Purkinje cell (primary cell): ENCODE results near the gene KRTAP1-4. TPM values are rescaled to one million over a fixed set of nuclear protein-coding genes. Genes with fewer than 3 reads are reported as not detected.

ENCODE experiments used
- polyA plus RNA-seq: library from polyadenylated mRNA; unstranded; fragments of >200 nt; fragmentation: Nextera tagmentation; gene quantifications from 2 replicates; pipeline ENCODE4 v1.2.1, GENCODE V29; 2014

Gene KRTAP1-4, protein sequence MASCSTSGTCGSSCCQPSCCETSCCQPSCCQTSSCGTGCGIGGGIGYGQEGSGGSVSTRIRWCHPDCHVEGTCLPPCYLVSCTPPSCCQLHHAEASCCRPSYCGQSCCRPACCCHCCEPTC
- polyA plus RNA-seq: not detected in 2 replicates

DNA sequence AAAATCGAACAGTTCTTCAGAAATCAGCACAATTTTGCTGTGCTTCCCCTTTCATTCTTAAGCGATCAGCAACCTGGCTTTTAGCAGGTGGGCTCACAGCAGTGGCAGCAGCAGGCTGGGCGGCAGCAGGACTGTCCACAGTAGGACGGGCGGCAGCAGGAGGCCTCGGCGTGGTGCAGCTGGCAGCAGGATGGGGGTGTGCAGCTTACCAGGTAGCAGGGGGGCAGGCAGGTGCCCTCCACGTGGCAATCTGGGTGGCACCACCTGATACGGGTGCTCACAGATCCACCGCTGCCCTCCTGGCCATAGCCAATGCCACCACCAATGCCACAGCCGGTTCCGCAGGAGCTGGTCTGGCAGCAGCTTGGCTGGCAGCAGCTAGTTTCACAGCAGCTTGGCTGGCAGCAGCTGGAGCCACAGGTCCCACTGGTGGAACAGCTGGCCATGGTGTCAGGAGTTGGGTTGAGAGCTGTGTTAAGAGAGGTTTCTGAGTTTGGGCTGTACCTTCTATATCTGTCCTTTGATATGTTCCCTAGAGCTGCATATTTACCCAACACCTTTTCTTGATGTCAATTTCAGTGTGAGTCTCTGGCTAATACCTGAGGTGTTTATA, at the start of gene KRTAP1-4:
Gene KRTAP1-4, minus strand, starts transcription at position 563 of the 613 bp plus-strand sequence. Its CDS starts 117 bp downstream, at position 446.

DNA sequence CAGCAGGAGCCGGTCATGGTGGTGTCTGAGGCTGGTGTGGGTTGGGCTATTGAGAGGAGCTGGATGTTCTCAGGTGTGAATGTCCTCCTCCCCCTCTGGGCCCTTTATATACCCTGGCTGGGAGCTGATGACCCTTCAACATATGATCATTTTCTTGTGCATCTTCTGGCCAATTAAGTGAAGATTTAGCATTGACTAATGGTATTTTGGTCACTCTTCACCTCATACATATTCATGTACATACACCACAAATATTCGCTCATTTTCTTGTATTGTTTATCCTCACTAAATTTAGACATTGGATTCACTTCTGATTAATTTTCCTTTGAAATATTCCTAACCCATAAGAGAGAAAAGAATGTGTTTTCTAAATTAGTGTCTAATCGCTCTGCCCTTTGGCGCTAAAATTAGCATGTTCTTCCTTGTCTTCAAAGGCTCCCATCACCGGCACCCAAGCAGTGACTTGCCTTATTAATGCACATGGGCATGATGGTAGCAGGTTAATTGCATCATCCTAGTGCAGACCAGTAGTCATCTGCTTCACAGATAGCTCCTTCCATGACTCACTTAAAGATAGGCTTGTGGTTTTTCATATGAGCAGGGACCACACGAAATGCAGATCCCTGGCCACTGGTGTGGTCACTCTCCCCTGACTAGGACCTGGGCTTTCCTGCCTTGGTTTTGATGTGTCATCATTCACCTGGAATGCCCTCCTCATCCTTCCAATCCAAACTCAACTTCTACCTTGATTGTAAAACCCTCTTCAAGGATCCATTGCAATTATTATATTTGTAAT, 36.0 kb upstream of the KRTAP1-4 start, which contains the start of gene KRTAP2-4:
Gene KRTAP2-4, minus strand, starts transcription at position 51 of the 796 bp plus-strand sequence. Its CDS starts 34 bp downstream, at position 17.

DNA sequence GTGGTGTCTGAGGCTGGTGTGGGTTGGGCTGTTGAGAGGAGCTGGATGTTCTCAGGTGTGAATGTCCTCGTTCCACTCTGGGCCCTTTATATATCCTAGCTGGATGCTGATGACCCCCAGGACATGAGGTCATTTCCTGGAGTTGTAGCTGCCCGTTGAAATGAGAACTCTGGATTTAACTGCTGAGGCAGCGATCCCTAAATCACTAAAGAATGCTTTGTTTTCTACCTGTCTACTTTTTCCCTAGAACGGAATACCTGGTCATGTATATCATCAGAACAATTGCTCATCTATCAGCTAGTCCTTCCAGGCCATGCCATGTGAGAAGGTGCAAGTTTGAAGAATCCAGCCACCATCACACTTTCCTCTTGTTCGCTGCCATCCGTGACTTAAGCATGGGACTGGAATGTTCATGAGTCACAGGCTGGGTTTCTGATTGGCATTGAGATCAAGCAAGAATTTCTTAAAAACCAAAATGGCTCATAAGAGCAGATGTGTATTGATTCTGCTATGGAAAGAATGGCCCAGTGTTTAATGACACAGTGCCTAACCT, 30.1 kb upstream of the KRTAP1-4 start, which contains the start of gene KRTAP2-3:
Gene KRTAP2-3, minus strand, starts transcription at position 63 of the 553 bp plus-strand sequence. CDS start 64 bp downstream, outside the sequence.

DNA sequence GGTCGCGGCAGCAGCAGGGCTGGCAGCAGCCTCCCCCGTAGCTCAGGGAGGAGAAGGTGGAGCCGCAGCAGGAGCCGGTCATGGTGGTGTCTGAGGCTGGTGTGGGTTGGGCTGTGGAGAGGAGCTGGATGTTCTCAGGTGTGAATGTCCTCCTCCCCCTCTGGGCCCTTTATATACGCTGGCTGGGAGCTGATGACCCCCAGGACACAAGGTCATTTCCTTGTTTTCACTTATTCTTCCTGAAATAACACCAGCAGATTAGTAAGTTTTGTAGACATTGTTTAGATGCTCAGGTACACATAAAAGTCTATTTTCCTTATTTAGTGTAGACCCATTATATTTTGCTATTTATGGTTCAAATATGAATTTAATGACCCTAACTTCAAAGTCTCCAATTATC, 25.1 kb upstream of the KRTAP1-4 start, which contains the start of gene KRTAP2-2:
Gene KRTAP2-2, minus strand, starts transcription at position 101 of the 400 bp plus-strand sequence. Its CDS starts 19 bp downstream, at position 82.

DNA sequence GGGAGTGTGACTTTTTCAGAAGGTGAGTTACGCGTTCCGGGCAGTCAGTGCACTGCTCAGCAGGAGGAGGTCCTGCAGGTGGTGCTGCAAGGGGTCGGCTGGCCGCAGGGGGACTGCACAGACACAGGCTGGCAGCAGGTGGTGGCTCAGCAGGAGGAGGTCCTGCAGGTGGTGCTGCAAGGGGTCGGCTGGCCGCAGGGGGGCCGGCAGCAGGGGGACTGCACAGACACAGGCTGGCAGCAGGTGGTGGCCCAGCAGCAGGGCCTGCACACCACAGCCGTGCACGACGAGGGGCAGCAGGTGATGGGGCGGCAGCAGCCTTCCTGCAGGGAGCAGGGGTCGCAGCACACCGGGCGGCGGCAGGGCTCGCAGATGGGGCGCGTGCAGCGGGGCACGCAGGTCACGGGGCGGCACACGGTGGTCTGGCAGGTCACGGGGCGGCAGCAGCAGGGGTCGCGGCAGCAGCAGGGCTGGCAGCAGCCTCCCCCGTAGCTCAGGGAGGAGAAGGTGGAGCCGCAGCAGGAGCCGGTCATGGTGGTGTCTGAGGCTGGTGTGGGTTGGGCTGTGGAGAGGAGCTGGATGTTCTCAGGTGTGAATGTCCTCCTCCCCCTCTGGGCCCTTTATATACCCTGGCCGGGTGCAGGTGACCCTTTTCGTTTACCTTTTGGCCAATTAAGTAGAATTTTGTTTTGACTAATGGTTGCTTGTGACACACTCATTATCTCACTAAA, 16.9 kb upstream of the KRTAP1-4 start, which contains the start of gene KRTAP2-1:
Gene KRTAP2-1, minus strand, starts transcription at position 582 of the 731 bp plus-strand sequence. Its CDS starts 49 bp downstream, at position 533.

DNA sequence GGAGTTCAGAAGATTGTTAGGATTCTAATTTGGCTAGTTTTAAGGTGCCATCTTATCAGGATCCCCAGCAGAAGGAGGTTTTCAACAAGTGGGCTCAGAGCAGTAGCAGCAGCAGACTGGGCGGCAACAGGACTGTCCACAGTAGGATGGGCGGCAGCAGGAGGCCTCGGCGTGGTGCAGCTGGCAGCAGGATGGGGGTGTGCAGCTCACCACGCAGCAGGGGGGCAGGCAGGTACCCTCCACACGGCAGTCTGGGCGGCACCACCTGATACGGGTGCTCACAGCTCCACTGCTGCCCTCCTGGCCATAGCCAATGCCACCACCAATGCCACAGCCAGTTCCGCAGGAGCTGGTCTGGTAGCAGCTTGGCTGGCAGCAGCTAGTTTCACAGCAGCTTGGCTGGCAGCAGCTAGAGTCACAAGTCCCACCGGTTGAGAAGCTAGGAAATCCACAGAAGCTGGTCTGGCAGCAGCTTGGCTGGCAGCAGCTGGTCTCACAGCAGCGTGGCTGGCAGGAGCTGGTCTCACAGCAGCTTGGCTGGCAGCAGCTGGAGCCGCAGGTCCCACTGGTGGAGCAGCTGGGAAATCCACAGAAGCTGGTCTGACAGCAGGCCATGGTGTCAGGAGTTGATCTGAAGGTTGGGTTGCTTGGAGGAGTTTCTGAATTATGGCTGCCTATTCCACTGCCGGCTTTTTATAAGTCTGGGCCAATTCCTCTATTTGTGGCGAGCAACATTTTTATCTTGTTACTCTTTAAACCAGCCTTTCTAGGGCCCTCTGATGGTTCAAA, 11.0 kb upstream of the KRTAP1-4 start, which contains the start of gene KRTAP1-1:
Gene KRTAP1-1, minus strand, starts transcription at position 668 of the 789 bp plus-strand sequence. Its CDS starts 53 bp downstream, at position 615.

DNA sequence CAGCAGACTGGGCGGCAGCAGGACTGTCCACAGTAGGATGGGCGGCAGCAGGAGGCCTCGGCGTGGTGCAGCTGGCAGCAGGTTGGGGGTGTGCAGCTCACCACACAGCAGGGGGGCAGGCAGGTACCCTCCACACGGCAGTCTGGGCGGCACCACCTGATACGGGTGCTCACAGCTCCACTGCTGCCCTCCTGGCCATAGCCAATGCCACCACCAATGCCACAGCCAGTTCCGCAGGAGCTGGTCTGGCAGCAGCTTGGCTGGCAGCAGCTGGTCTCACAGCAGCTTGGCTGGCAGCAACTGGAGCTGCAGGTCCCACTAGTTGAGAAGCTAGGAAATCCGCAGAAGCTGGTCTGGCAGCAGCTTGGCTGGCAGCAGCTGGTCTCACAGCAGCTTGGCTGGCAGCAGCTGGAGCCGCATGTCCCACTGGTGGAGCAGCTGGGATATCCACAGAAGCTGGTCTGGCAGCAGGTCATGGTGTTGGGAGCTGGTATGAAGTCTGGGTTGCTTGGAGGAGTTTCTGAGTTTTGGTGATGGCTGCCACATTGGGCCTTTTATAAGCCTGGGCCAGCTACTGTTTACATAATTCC, 4.4 kb upstream of the KRTAP1-4 start, which contains the start of gene KRTAP1-3:
Gene KRTAP1-3, minus strand, starts transcription at position 529 of the 590 bp plus-strand sequence. Its CDS starts 53 bp downstream, at position 476.

DNA sequence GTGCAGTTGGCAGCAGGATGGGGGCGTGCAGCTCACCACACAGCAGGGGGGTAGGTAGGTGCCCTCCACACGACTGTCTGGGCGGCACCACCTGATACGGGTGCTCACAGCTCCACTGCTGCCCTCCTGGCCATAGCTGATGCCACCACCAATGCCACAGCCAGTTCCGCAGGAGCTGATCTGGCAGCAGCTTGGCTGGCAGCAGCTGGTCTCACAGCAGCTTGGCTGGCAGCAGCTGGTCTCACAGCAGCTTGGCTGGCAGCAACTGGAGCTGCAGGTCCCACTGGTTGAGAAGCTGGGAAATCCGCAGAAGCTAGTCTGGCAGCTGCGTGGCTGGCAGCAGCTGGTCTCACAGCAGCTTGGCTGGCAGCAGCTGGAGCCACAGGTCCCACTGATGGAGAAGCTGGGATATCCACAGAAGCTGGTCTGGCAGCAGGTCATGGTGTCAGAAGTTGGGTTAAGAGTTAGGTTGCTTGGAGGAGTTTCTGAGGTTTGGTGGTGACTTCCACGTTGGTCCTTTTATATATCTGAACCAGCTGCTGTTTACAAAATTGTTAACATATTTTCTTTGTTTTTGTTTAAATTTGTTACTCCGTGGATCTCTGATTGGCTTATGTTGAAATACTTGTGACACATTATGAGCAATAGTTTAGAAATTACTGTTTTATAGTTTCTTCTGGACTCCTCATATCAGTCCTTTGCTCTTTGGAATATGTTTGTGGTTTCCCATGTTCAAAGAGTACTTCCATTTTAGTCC, 3.1 kb downstream of the KRTAP1-4 start, which contains the start of gene KRTAP1-5:
Gene KRTAP1-5, minus strand, starts transcription at position 494 of the 757 bp plus-strand sequence. Its CDS starts 53 bp downstream, at position 441.

DNA sequence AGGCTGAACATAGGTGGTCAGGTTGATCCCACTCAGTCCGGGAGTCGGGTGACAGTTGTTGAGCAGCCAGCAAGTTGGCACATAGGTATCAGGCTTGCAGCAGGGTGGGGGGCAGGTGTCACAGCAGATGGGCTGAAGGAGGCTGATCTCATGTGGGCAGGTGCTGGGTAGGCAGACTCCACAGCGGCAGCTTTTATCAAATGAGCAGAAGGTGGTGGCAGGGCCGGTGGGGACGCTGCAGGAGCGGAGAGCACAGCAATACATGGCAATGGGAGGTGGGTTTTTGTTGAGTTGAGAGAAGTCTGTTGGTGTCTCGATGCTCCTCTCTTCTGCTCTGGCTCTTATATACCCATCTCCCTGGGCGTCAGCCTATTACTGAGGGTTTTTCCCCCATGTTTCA, 21.2 kb downstream of the KRTAP1-4 start, which contains the start of gene KRTAP3-1:
Gene KRTAP3-1, minus strand, starts transcription at position 318 of the 400 bp plus-strand sequence. Its CDS starts 54 bp downstream, at position 264.

DNA sequence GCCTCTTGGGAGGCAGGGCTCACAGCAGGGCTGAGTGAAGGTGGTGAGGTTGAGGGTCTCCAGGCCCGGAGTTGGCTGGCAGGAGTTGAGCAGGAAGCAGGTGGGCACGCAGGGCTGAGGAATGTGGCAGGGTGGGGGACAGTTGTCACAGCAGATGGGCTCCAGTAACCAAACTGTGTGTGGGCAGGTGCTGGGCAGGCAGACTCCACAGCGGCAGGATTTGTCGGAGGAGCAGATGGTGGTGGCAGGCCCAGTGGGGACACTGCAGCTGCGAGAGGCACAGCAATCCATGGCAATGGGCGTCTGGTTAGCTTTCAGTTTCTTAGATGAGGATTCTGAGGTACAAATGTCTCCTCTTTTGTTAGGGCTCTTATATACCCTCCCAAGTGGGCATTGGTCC, 30.4 kb downstream of the KRTAP1-4 start, which contains the start of gene KRTAP3-2:
Gene KRTAP3-2, minus strand, starts transcription at position 344 of the 400 bp plus-strand sequence. Its CDS starts 53 bp downstream, at position 291.

DNA sequence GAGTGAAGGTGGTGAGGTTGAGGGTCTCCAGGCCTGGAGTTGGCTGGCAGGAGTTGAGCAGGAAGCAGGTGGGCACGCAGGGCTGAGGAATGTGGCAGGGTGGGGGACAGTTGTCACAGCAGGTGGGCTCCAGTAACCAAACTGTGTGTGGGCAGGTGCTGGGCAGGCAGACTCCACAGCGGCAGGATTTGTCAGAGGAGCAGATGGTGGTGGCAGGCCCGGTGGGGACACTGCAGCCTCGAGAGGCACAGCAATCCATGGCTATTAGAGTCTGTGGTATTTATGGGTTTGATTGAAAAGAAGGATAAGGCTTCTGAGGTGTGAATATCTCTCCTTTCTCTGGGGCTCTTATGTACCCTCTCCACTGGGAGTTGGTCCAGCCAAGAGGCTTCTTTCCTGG, 36.2 kb downstream of the KRTAP1-4 start, which contains the start of gene KRTAP3-3:
Gene KRTAP3-3, minus strand, starts transcription at position 326 of the 400 bp plus-strand sequence. Its CDS starts 67 bp downstream, at position 259.

DNA sequence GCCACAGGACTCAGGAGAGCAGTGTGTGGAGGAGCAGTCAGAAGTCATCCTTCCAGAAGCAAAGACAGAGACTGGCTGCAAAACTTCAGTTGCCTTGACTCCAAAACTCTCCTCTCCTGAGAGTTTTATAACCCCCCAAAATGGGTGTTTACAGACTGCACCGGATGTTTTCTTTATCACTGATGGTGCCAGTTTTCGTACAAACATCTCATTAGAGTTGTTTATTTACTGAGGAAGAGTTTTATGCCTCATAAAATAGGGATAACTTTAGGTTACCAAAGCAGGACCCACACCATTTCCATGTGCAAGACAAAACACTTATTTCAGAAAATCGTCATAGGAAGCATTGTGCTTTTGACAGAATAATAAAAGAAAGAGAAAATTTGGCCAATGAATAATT, 45.8 kb downstream of the KRTAP1-4 start, which contains the start of gene KRT40:
Gene KRT40, minus strand, starts transcription at position 101 of the 400 bp plus-strand sequence. Its CDS starts 53 bp downstream, at position 48.

Other genes starting within 250 kb of the KRTAP1-4 start
- gene KRT27, start 247.6 kb downstream of the KRTAP1-4 start, polyA plus RNA-seq: not detected in 2 replicates
- gene KRT28, start 230.2 kb downstream of the KRTAP1-4 start, polyA plus RNA-seq: not detected in 2 replicates
- gene KRT10, start 207.6 kb downstream of the KRTAP1-4 start, polyA plus RNA-seq: 45.5 and 59.0 TPM in 2 replicates
- gene KRT12, start 163.0 kb downstream of the KRTAP1-4 start, polyA plus RNA-seq: not detected in 2 replicates
- gene KRT20, start 145.0 kb downstream of the KRTAP1-4 start, polyA plus RNA-seq: not detected in 2 replicates
- 0.60 TPM in 1 of 2 replicates, not detected in the other for gene KRT23, start 92.5 kb downstream of the KRTAP1-4 start, polyA plus RNA-seq
- not detected in 2 replicates for gene KRT39, start 63.2 kb downstream of the KRTAP1-4 start, polyA plus RNA-seq
- not detected in 2 replicates for gene KRT40, start 45.9 kb downstream of the KRTAP1-4 start, polyA plus RNA-seq
- gene KRTAP3-3, start 36.0 kb downstream of the KRTAP1-4 start, polyA plus RNA-seq: not detected in 2 replicates
- not detected in 2 replicates for gene KRTAP3-2, start 30.3 kb downstream of the KRTAP1-4 start, polyA plus RNA-seq
- gene KRTAP3-1, start 21.1 kb downstream of the KRTAP1-4 start, polyA plus RNA-seq: not detected in 2 replicates
- not detected in 2 replicates for gene KRTAP1-5, start 3.0 kb downstream of the KRTAP1-4 start, polyA plus RNA-seq
- not detected in 2 replicates for gene KRTAP1-3, start 4.7 kb upstream of the KRTAP1-4 start, polyA plus RNA-seq
- 0.28 TPM in 1 of 2 replicates, not detected in the other for gene KRTAP1-1, start 11.3 kb upstream of the KRTAP1-4 start, polyA plus RNA-seq
- not detected in 2 replicates for gene KRTAP2-1, start 17.1 kb upstream of the KRTAP1-4 start, polyA plus RNA-seq
- not detected in 2 replicates for gene KRTAP2-2, start 25.0 kb upstream of the KRTAP1-4 start, polyA plus RNA-seq
- not detected in 2 replicates for gene KRTAP2-3, start 29.9 kb upstream of the KRTAP1-4 start, polyA plus RNA-seq
- gene KRTAP2-4, start 35.7 kb upstream of the KRTAP1-4 start, polyA plus RNA-seq: not detected in 2 replicates
- not detected in 2 replicates for gene KRTAP4-7, start 54.0 kb upstream of the KRTAP1-4 start, polyA plus RNA-seq
- not detected in 2 replicates for gene KRTAP4-8, start 67.9 kb upstream of the KRTAP1-4 start, polyA plus RNA-seq
- gene KRTAP4-16, start 72.0 kb upstream of the KRTAP1-4 start, polyA plus RNA-seq: not detected in 2 replicates
- gene KRTAP4-9, start 75.2 kb upstream of the KRTAP1-4 start, polyA plus RNA-seq: not detected in 2 replicates
- gene KRTAP4-11, start 88.2 kb upstream of the KRTAP1-4 start, polyA plus RNA-seq: not detected in 2 replicates
- gene KRTAP4-12, start 94.0 kb upstream of the KRTAP1-4 start, polyA plus RNA-seq: not detected in 2 replicates
- gene KRTAP4-6, start 110.3 kb upstream of the KRTAP1-4 start, polyA plus RNA-seq: not detected in 2 replicates
- gene KRTAP4-5, start 119.6 kb upstream of the KRTAP1-4 start, polyA plus RNA-seq: not detected in 2 replicates
- not detected in 2 replicates for gene KRTAP4-4, start 130.6 kb upstream of the KRTAP1-4 start, polyA plus RNA-seq
- not detected in 2 replicates for gene KRTAP4-3, start 138.0 kb upstream of the KRTAP1-4 start, polyA plus RNA-seq
- not detected in 2 replicates for gene KRTAP4-2, start 148.0 kb upstream of the KRTAP1-4 start, polyA plus RNA-seq
- gene KRTAP4-1, start 154.7 kb upstream of the KRTAP1-4 start, polyA plus RNA-seq: not detected in 2 replicates
- gene KRTAP9-1, start 159.7 kb upstream of the KRTAP1-4 start, polyA plus RNA-seq: not detected in 2 replicates
- not detected in 2 replicates for gene KRTAP9-2, start 196.5 kb upstream of the KRTAP1-4 start, polyA plus RNA-seq
- not detected in 2 replicates for gene KRTAP9-3, start 202.3 kb upstream of the KRTAP1-4 start, polyA plus RNA-seq
- gene KRTAP9-8, start 207.8 kb upstream of the KRTAP1-4 start, polyA plus RNA-seq: not detected in 2 replicates
- not detected in 2 replicates for gene KRTAP9-4, start 219.5 kb upstream of the KRTAP1-4 start, polyA plus RNA-seq
- gene KRTAP9-9, start 225.2 kb upstream of the KRTAP1-4 start, polyA plus RNA-seq: not detected in 2 replicates
- not detected in 2 replicates for gene KRTAP9-6, start 235.2 kb upstream of the KRTAP1-4 start, polyA plus RNA-seq
- gene KRTAP9-7, start 245.5 kb upstream of the KRTAP1-4 start, polyA plus RNA-seq: not detected in 2 replicates